GM18870 (cell line): ENCODE measurements around the gene ARHGAP42.
A peak's percentile ranks its signal among the peaks of the same experiment; 100 is the strongest.

Source experiments
- ATAC-seq: cut with Tn5 transposase; IDR thresholded peaks from one replicate; pipeline ENCODE4 v1.9.1; 2021; ENCODE audit warnings: moderate library complexity; ENCODE audit not compliant: unreplicated experiment

ARHGAP42 gene

GRCh38 chr11:100830978-100831732 is 144.1 kb downstream of the ARHGAP42 start:
- ATAC-seq = no peak

GRCh38 chr11:100831929-100832494 is 144.9 kb downstream of the ARHGAP42 start:
- no peak for ATAC-seq

- ATAC-seq = no peak
Measured at GRCh38 chr11:100832829-100833228, 145.7 kb downstream of the ARHGAP42 start.

GRCh38 chr11:100833276-100833675 is 146.2 kb downstream of the ARHGAP42 start:
- no peak for ATAC-seq

GRCh38 chr11:100835854-100836253 is 148.8 kb downstream of the ARHGAP42 start:
- ATAC-seq = no peak

GRCh38 chr11:100837311-100837710 is 150.2 kb downstream of the ARHGAP42 start:
- no peak for ATAC-seq

- no peak for ATAC-seq
Measured at GRCh38 chr11:100841711-100842407, 154.8 kb downstream of the ARHGAP42 start.

GRCh38 chr11:100847696-100848216 is 160.7 kb downstream of the ARHGAP42 start:
- no peak for ATAC-seq

- ATAC-seq = no peak
Measured at GRCh38 chr11:100849009-100849900, 162.2 kb downstream of the ARHGAP42 start.

- ATAC-seq = no peak
Measured at GRCh38 chr11:100849901-100850235, 162.8 kb downstream of the ARHGAP42 start.

GRCh38 chr11:100851147-100851546 is 164.1 kb downstream of the ARHGAP42 start:
- ATAC-seq = no peak

GRCh38 chr11:100851584-100852152 is 164.6 kb downstream of the ARHGAP42 start:
- ATAC-seq = no peak

- no peak for ATAC-seq
Measured at GRCh38 chr11:100855466-100856067, 168.5 kb downstream of the ARHGAP42 start.

- ATAC-seq = no peak
Measured at GRCh38 chr11:100857236-100858005, 170.3 kb downstream of the ARHGAP42 start.

- no peak for ATAC-seq
Measured at GRCh38 chr11:100860318-100861155, 173.4 kb downstream of the ARHGAP42 start.

- no peak for ATAC-seq
Measured at GRCh38 chr11:100861212-100861611, 174.1 kb downstream of the ARHGAP42 start.

GRCh38 chr11:100863080-100863581 is 176.0 kb downstream of the ARHGAP42 start:
- ATAC-seq = peak; percentile 97

- no peak for ATAC-seq
Measured at GRCh38 chr11:100865443-100866065, 178.5 kb downstream of the ARHGAP42 start.
